Heart right ventricle (tissue), 16 donors: Measurements from ENCODE around the gene NUDT3. TPM values are rescaled to one million over a fixed set of nuclear protein-coding genes. Genes with fewer than 3 reads are reported as not detected.
A peak's percentile ranks its signal among the peaks of the same experiment; 100 is the strongest.

ENCODE experiments used
- ATAC-seq, 8 donors: fragments of 200-7000 bp; cut with Tn5 transposase; one replicate each; pipeline ENCODE4 v1.9.1; 2020; ENCODE audit warnings: mild to moderate bottlenecking in 8 of 8, moderate library complexity in 8 of 8, moderate number of reproducible peaks in 1 of 8
- DNase-seq, 2 donors: peaks; one replicate each; pipeline ENCODE4 v3.0.0-alpha.2; 2020
- H3K27ac ChIP-seq, 10 donors: fragments of 200-600 bp; sonication (generic) in 2 of 10; one replicate each; pipeline versions ENCODE4 v1.5.0 to v1.8.0; 2020 to 2022; ENCODE audit warnings: mild to moderate bottlenecking in 3 of 10
- H3K27me3 ChIP-seq, 7 donors: fragments of 200-600 bp; one replicate each; pipeline ENCODE4 v1.8.0; 2021 to 2022; ENCODE audit warnings: mild to moderate bottlenecking in 2 of 7
- H3K36me3 ChIP-seq, 9 donors: fragments of 200-600 bp; sonication (generic) in 1 of 9; one replicate each; pipeline versions ENCODE4 v1.5.0 to v1.8.0; 2020 to 2022; ENCODE audit warnings: mild to moderate bottlenecking in 2 of 9
- H3K4me1 ChIP-seq, 9 donors: fragments of 200-600 bp; sonication (generic) in 1 of 9; one replicate each; pipeline versions ENCODE4 v1.5.0 to v1.8.0; 2020 to 2022; ENCODE audit warnings: mild to moderate bottlenecking in 4 of 9
- H3K4me3 ChIP-seq, 10 donors: fragments of 200-600 bp; sonication (generic) in 2 of 10; one replicate each; pipeline versions ENCODE4 v1.5.0 to v1.8.0; 2020 to 2022; ENCODE audit warnings: mild to moderate bottlenecking in 7 of 10, moderate library complexity in 2 of 10
- H3K9me3 ChIP-seq, 11 donors: fragments of 200-600 bp in 10 of 11; sonication (generic) in 2 of 11; one replicate each; pipeline versions ENCODE4 v1.5.0 to v1.8.0; 2013 to 2022; ENCODE audit warnings: mild to moderate bottlenecking in 2 of 11, control low read depth in 1 of 11, moderate library complexity in 1 of 11
- WGBS, 2 donors: extraction: QIAGEN DNeasy Blood & Tissue Kit; methylation state at CpG; one replicate each; pipeline ENCODE4 v1.1.7; 2013; ENCODE audit warnings: inconsistent platforms in 1 of 2; 5-methylcytosine and 5-hydroxymethylcytosine counted together
- intact Hi-C, 10 donors: fragments of 100-400 bp; cut with DNase I; formaldehyde crosslinking; loops; one replicate each; pipeline versions ENCODE4 v1.11.1 to v1.14.2; 2022
- polyA plus RNA-seq, 2 donors: library from polyadenylated mRNA; stranded (reverse); fragments of 200-250 nt; gene quantifications; one replicate each; pipeline ENCODE4 v1.2.3, GENCODE V29; 2013
- total RNA-seq, 10 donors: library from RNA; stranded (reverse); fragmentation: NEBNext Ultra II Directional in 3 of 10; extraction: Animal tissue kit (Norgen Biotek cat#: 25700) in 3 of 10; gene quantifications; one replicate each; pipeline versions ENCODE4 v1.2.1 to v1.2.4, GENCODE V29; 2021 to 2023
- TF ChIP-seq, protein P1 (sequence below), 9 donors: fragments of 200-600 bp; sonication (generic) in 2 of 9; IDR thresholded peaks; one replicate each; pipeline versions ENCODE4 v1.5.0 to v1.8.0; 2021 to 2022; ENCODE audit warnings: antibody characterized with exemption in 9 of 9, mild to moderate bottlenecking in 5 of 9, moderate library complexity in 1 of 9
- donor health status: Arrhythmogenic right ventricular cardiomyopathy.
- donor health status: ischemic (EF 13 %, LVEDD 7.1; RV severe dilation, severe dysfunction).
- donor health status: healthy with polysubstance abuse.
- donor health status: DM: no; HTN: yes; CAD: no.
- donor health status: DM: no; HTN: no; CAD: no.
- donor health status: ischemic (EF 25% LVEDD 6.9; RV normal size, moderate dysfunction).
- donor health status: ischemic (EF 25% LVEDD 5.7; RV mildly dilated, moderate dysfunction).
- donor health status: healthy.
- donor health status: DM: yes; HTN: yes; CAD: no.
- donor health status: Ischemic cardiomyopathy.
- donor health status: ischemic (EF 35%, LVEDD 5.7; RV mildly dilated, moderate dysfunction).
- donor health status: nonischemic (EF 11% LVEDD 7.7; RV severe dilation, severe dysfunction).
- donor health status: DM: yes; HTN: yes; CAD: no.
- donor health status: PGD.
- donor health status: ischemic (EF 29% LVEDD 5.4; RV normal size, mild dysfunction).
- donor health status: nonischemic (EF 23%, LVEDD 6.1; RV moderate dilation, normal function).

The NUDT3 gene
- total and polyA plus RNA-seq, 12 donors = 9.3 to 67.1 (median 54.4) TPM

DNA sequence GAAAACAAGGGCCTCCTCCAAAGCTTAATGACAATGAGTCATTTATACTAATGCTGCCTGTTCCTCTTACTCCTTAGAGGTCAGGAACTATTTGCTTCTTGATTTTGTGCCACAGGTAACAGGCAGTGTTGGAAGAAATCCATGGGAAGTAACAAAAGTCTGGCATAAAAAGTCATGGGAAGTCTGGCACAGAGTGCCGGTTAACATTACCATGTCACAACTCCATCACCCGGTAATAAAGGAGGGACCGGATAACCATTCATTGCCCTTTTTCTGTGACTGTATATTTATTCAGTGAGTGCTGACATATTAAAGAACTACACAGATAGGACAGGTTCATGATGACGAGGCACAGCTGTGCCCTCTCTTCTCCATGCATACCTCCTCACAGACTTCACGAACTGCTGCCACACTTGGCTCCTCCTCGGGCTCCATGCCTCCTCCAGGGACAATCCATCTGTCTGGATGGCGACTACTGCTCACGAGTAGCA lies 50.9 kb downstream of the NUDT3 start:
- TF ChIP-seq, protein P1, sequence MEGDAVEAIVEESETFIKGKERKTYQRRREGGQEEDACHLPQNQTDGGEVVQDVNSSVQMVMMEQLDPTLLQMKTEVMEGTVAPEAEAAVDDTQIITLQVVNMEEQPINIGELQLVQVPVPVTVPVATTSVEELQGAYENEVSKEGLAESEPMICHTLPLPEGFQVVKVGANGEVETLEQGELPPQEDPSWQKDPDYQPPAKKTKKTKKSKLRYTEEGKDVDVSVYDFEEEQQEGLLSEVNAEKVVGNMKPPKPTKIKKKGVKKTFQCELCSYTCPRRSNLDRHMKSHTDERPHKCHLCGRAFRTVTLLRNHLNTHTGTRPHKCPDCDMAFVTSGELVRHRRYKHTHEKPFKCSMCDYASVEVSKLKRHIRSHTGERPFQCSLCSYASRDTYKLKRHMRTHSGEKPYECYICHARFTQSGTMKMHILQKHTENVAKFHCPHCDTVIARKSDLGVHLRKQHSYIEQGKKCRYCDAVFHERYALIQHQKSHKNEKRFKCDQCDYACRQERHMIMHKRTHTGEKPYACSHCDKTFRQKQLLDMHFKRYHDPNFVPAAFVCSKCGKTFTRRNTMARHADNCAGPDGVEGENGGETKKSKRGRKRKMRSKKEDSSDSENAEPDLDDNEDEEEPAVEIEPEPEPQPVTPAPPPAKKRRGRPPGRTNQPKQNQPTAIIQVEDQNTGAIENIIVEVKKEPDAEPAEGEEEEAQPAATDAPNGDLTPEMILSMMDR (IDR thresholded peaks at IDR 0.05) = no peak
- no peak overlapping the region for H3K4me3 ChIP-seq
- H3K9me3 ChIP-seq = no peaks in the 10 kb centered on the region
- H3K27me3 ChIP-seq = no peaks in the 10 kb centered on the region
- intact Hi-C loops = loop anchor here in 2 of 10 donors (5.0 kb wide), 1 partner anchor 51 kb away; the partner anchor contains the start of gene NUDT3 (in 2 of the 2)
- H3K36me3 ChIP-seq = peaks cover 0 to 14% (median 0%) of the 10 kb centered on the region in 9 donors
- DNase-seq (no peak), ATAC-seq (peak; percentile 31 to 77 (median 71))
- peaks cover 16 to 98% (median 87%) of the 10 kb centered on the region in 9 donors for H3K4me1 ChIP-seq
- 24 to 35% methylated on average over 8 of the region's 8 CpGs for WGBS, 2 donors
- peak overlapping the region in 8 of 10 donors; percentile 21 to 69 (median 47) for H3K27ac ChIP-seq

DNA sequence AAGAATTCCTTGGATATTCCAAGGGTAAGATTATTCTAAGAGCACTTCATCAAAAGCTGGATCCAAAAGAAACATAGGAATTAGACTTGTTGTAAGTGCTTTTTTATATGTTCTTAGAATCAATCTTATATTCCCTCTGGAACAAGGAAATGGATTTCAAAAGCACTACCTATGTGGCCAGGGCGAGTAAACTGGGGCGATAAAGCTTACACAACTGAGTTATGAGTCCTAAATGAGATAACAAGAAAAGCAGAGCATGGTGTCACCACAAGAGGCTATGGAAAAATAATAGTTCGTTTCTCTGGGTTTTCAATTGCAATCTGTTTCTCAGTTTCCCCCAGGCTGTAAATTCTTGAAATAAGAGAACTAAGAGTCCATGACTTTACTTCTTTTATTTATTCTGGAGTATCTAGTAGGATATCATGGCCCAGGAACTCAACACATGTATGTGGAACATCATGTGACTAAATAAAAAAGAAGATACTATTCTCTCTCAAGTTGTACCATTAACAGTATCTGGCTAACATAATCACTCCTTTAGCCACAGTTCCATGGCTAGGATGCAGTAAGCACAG lies 51.5 kb downstream of the NUDT3 start:
- 79 to 86% methylated on average over 3 of the region's 3 CpGs for WGBS, 2 donors
- DNase-seq (no peak), ATAC-seq (no peak)
- no peaks in the 10 kb centered on the region for H3K27me3 ChIP-seq
- H3K36me3 ChIP-seq = peaks cover 0 to 18% (median 0%) of the 10 kb centered on the region in 9 donors
- intact Hi-C loops = loop anchor here in 2 of 10 donors (5.0 kb wide), 1 partner anchor 51 kb away; the partner anchor contains the start of gene NUDT3 (in 2 of the 2)
- H3K27ac ChIP-seq = peak overlapping the region in 8 of 10 donors; percentile 21 to 69 (median 47)
- H3K9me3 ChIP-seq = no peaks in the 10 kb centered on the region
- no peak overlapping the region for H3K4me3 ChIP-seq
- peaks cover 16 to 96% (median 85%) of the 10 kb centered on the region in 9 donors for H3K4me1 ChIP-seq
- TF ChIP-seq, protein P1 (IDR thresholded peaks at IDR 0.05) = no peak

- Histone ChIP-seq H3K27me3 (no peaks in the 10 kb centered on the region), H3K9me3 (no peaks in the 10 kb centered on the region), H3K4me1 (peaks cover 16 to 90% (median 84%) of the 10 kb centered on the region in 9 donors), H3K27ac (peak overlapping the region in 7 of 10 donors; percentile 21 to 69 (median 52)), H3K4me3 (no peak overlapping the region), H3K36me3 (peaks cover 0 to 22% (median 0%) of the 10 kb centered on the region in 9 donors)
- WGBS, 2 donors = 74 to 82% methylated on average over 3 of the region's 3 CpGs
- DNase-seq (no peak), ATAC-seq (no peak)
- TF ChIP-seq, protein P1 (IDR thresholded peaks at IDR 0.05) = no peak
- intact Hi-C loops = loop anchor here in 2 of 10 donors (5.0 kb wide), 1 partner anchor 52 kb away; the partner anchor contains the start of gene NUDT3 (in 2 of the 2)
Measured at GRCh38 chr6:34340394-34340793, 52.1 kb downstream of the NUDT3 start.

- no peak for DNase-seq
- 91 to 92% methylated on average over 3 of the region's 3 CpGs for WGBS, 2 donors
- Histone ChIP-seq H3K36me3 (peaks cover 0 to 22% (median 0%) of the 10 kb centered on the region in 9 donors), H3K27me3 (no peaks in the 10 kb centered on the region), H3K4me1 (peaks cover 16 to 92% (median 84%) of the 10 kb centered on the region in 9 donors), H3K4me3 (no peak overlapping the region), H3K27ac (peak overlapping the region in 7 of 10 donors; percentile 9 to 69 (median 35)), H3K9me3 (no peaks in the 10 kb centered on the region)
- no peak for ATAC-seq
- TF ChIP-seq, protein P1 (IDR thresholded peaks at IDR 0.05) = no peak
- intact Hi-C loops = loop anchor here in 2 of 10 donors (5.0 kb wide), 1 partner anchor 52 kb away; the partner anchor contains the start of gene NUDT3 (in 2 of the 2)
Measured at GRCh38 chr6:34339971-34340370, 52.5 kb downstream of the NUDT3 start.
